Measurements from ENCODE around the gene SUPT5H. TPM values are rescaled to one million over a fixed set of nuclear protein-coding genes. Genes with fewer than 3 reads are reported as not detected.
A peak's percentile ranks its signal among the peaks of the same experiment; 100 is the strongest.

The SUPT5H gene
- total RNA-seq, 1 donor from 2014 or later: 48.5 TPM

DNA sequence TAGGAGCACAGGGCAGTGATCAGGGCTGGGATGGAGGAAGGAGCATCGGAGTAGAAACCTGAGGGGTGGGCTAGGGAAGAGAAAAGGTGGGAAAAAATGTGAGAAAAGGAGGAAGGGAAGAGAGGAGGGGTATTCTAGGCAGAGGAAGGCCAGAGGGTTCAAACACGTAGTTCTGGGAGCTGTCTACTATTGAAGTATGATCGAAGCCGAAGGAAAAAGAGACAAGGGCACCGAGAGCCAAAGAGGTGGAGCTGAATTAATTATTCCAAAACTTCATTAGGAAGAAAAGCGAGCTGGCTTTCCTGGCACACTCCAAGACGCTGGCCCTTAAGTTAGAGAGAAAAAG lies 61.2 kb downstream of the SUPT5H start:
- Histone ChIP-seq H3K4me2 (peak overlapping the region; percentile 67), H3K36me3 (no peaks in the 10 kb centered on the region), H3F3A (ENCODE audit: low read depth) (peaks cover 23% of the 10 kb centered on the region), H3K79me2 (ENCODE audit: low read depth) (no peaks in the 10 kb centered on the region), H3K9ac (no peak overlapping the region), H3K4me1 (peaks cover 3% of the 10 kb centered on the region), H3K27ac (no peak overlapping the region), H3K9me3 (ENCODE audit: low read depth) (no peaks in the 10 kb centered on the region), H4K20me1 (ENCODE audit: low read depth) (no peaks in the 10 kb centered on the region), H3K27me3 (peaks cover 86% of the 10 kb centered on the region), H3K4me3 (peak overlapping the region; percentile 53), H2AFZ (replicated peaks) (peak overlapping the region; percentile 68)
- peaks cover 13% of the 10 kb centered on the region for H3K9me3 Mint-ChIP-seq
- H3K27me3 Mint-ChIP-seq (ENCODE audit: insufficient read depth, low read depth): peaks cover 52% of the 10 kb centered on the region
- no peak for DNase-seq (ENCODE audit: low spot score)
- TF ChIP-seq EZH2phosphoT487 (IDR thresholded peaks at IDR 0.05) (no peak), EZH2 (IDR thresholded peaks at IDR 0.05) (no peak)
- TF ChIP-seq, protein P1, sequence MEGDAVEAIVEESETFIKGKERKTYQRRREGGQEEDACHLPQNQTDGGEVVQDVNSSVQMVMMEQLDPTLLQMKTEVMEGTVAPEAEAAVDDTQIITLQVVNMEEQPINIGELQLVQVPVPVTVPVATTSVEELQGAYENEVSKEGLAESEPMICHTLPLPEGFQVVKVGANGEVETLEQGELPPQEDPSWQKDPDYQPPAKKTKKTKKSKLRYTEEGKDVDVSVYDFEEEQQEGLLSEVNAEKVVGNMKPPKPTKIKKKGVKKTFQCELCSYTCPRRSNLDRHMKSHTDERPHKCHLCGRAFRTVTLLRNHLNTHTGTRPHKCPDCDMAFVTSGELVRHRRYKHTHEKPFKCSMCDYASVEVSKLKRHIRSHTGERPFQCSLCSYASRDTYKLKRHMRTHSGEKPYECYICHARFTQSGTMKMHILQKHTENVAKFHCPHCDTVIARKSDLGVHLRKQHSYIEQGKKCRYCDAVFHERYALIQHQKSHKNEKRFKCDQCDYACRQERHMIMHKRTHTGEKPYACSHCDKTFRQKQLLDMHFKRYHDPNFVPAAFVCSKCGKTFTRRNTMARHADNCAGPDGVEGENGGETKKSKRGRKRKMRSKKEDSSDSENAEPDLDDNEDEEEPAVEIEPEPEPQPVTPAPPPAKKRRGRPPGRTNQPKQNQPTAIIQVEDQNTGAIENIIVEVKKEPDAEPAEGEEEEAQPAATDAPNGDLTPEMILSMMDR (IDR thresholded peaks at IDR 0.05): no peak
- no peaks in the 10 kb centered on the region for H3K36me3 Mint-ChIP-seq
- peak overlapping the region; percentile 80 for H3K4me3 Mint-ChIP-seq
- peaks cover 21% of the 10 kb centered on the region for H3K4me1 Mint-ChIP-seq
- H3K27ac Mint-ChIP-seq: no peak overlapping the region

DNA sequence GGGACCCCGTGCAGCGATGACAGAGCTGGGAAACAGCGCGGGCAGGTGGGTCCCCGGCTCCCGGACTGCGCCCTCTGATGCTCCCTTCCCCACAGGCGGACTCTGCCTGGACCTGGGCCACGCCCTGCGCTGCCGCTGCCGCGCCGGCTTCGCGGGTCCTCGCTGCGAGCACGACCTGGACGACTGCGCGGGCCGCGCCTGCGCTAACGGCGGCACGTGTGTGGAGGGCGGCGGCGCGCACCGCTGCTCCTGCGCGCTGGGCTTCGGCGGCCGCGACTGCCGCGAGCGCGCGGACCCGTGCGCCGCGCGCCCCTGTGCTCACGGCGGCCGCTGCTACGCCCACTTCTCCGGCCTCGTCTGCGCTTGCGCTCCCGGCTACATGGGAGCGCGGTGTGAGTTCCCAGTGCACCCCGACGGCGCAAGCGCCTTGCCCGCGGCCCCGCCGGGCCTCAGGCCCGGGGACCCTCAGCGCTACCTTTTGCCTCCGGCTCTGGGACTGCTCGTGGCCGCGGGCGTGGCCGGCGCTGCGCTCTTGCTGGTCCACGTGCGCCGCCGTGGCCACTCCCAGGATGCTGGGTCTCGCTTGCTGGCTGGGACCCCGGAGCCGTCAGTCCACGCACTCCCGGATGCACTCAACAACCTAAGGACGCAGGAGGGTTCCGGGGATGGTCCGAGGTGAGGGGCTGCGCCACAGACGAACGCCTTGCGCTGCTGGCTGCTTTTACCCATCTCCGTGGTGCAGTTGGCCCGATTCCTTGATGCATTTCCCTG lies 61.7 kb downstream of the SUPT5H start:
- Histone ChIP-seq H4K20me1 (ENCODE audit: low read depth) (no peaks in the 10 kb centered on the region), H3K36me3 (no peaks in the 10 kb centered on the region), H3K9me3 (ENCODE audit: low read depth) (no peaks in the 10 kb centered on the region), H3K4me1 (peaks cover 3% of the 10 kb centered on the region), H3F3A (ENCODE audit: low read depth) (peaks cover 23% of the 10 kb centered on the region), H3K27me3 (peaks cover 81% of the 10 kb centered on the region), H3K27ac (no peak overlapping the region), H3K9ac (no peak overlapping the region), H3K79me2 (ENCODE audit: low read depth) (no peaks in the 10 kb centered on the region), H2AFZ (replicated peaks) (peak overlapping the region; percentile 93), H3K4me2 (peak overlapping the region; percentile 67), H3K4me3 (peak overlapping the region; percentile 53)
- peak overlapping the region; percentile 83 for H3K4me3 Mint-ChIP-seq
- H3K27ac Mint-ChIP-seq: no peak overlapping the region
- H3K4me1 Mint-ChIP-seq: peaks cover 21% of the 10 kb centered on the region
- DNase-seq (ENCODE audit: low spot score): peak; percentile 95
- no peaks in the 10 kb centered on the region for H3K36me3 Mint-ChIP-seq
- TF ChIP-seq EZH2 (IDR thresholded peaks at IDR 0.05) (peak; percentile 66), EZH2phosphoT487 (IDR thresholded peaks at IDR 0.05) (no peak)
- TF ChIP-seq, protein P1 (IDR thresholded peaks at IDR 0.05): no peak
- H3K9me3 Mint-ChIP-seq: peaks cover 13% of the 10 kb centered on the region
- H3K27me3 Mint-ChIP-seq (ENCODE audit: insufficient read depth, low read depth): peaks cover 50% of the 10 kb centered on the region

DNA sequence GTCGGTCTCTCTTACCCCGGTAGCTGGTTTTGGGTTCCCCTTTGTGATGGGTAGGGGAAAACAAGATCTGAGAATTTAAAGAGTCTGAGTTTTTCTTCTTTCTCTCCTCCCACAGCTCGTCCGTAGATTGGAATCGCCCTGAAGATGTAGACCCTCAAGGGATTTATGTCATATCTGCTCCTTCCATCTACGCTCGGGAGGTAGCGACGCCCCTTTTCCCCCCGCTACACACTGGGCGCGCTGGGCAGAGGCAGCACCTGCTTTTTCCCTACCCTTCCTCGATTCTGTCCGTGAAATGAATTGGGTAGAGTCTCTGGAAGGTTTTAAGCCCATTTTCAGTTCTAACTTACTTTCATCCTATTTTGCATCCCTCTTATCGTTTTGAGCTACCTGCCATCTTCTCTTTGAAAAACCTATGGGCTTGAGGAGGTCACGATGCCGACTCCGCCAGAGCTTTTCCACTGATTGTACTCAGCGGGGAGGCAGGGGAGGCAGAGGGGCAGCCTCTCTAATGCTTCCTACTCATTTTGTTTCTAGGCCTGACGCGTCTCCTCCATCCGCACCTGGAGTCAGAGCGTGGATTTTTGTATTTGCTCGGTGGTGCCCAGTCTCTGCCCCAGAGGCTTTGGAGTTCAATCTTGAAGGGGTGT lies 62.5 kb downstream of the SUPT5H start:
- DNase-seq (ENCODE audit: low spot score): peak; percentile 44
- no peak overlapping the region for H3K27ac ChIP-seq
- Mint-ChIP-seq H3K36me3 (no peaks in the 10 kb centered on the region), H3K9me3 (peaks cover 13% of the 10 kb centered on the region), H3K4me1 (peaks cover 21% of the 10 kb centered on the region), H3K27ac (no peak overlapping the region), H3K27me3 (ENCODE audit: insufficient read depth, low read depth) (peaks cover 56% of the 10 kb centered on the region), H3K4me3 (peak overlapping the region; percentile 83)
- peaks cover 75% of the 10 kb centered on the region for H3K27me3 ChIP-seq
- peaks cover 3% of the 10 kb centered on the region for H3K4me1 ChIP-seq
- H3K4me3 ChIP-seq: peak overlapping the region; percentile 53
- peak overlapping the region; percentile 93 for H2AFZ ChIP-seq (replicated peaks)
- H3K36me3 ChIP-seq: no peaks in the 10 kb centered on the region
- no peaks in the 10 kb centered on the region for H3K9me3 ChIP-seq (ENCODE audit: low read depth)
- peaks cover 23% of the 10 kb centered on the region for H3F3A ChIP-seq (ENCODE audit: low read depth)
- H3K4me2 ChIP-seq: peak overlapping the region; percentile 67
- H4K20me1 ChIP-seq (ENCODE audit: low read depth): no peaks in the 10 kb centered on the region
- no peak overlapping the region for H3K9ac ChIP-seq
- no peaks in the 10 kb centered on the region for H3K79me2 ChIP-seq (ENCODE audit: low read depth)
- TF ChIP-seq EZH2 (IDR thresholded peaks at IDR 0.05): peak; percentile 56
- peak; percentile 58 for TF ChIP-seq EZH2phosphoT487 (IDR thresholded peaks at IDR 0.05)
- TF ChIP-seq, protein P1 (IDR thresholded peaks at IDR 0.05): no peak

All from neural progenitor cell (in vitro differentiated cells).